Peyer's patch (tissue), 4 donors: ENCODE measurements around the gene BMP6. TPM values are rescaled to one million over a fixed set of nuclear protein-coding genes. Genes with fewer than 3 reads are reported as not detected.

ENCODE experiments used
- DNase-seq, 3 donors: peaks; one replicate each; pipeline ENCODE4 v3.0.0-alpha.2; 2017 to 2019
- H3K27ac ChIP-seq, 4 donors: fragments of 200-600 bp; sonication (generic); one replicate each; pipeline ENCODE4 v1.5.1; 2016 to 2019
- H3K27me3 ChIP-seq, 2 donors: fragments of 200-600 bp; sonication (generic); one replicate each; pipeline ENCODE4 v1.5.1; 2019
- H3K36me3 ChIP-seq, 3 donors: fragments of 200-600 bp; sonication (generic); one replicate each; pipeline ENCODE4 v1.5.1; 2016 to 2019
- H3K4me1 ChIP-seq, 4 donors: fragments of 200-600 bp; sonication (generic); one replicate each; pipeline ENCODE4 v1.5.1; 2016 to 2019
- H3K4me3 ChIP-seq, 4 donors: fragments of 200-600 bp; sonication (generic); 1 replicate in 3 of 4; 2 replicates in 1 of 4; pipeline ENCODE4 v1.5.1; 2016 to 2019; ENCODE audit warnings: mild to moderate bottlenecking in 1 of 4
- H3K9me3 ChIP-seq, 4 donors: fragments of 200-600 bp; sonication (generic); one replicate each; pipeline ENCODE4 v1.5.1; 2016 to 2019; ENCODE audit warnings: mild to moderate bottlenecking in 1 of 4
- POLR2A ChIP-seq, 2 donors: fragments of 450-650 bp; IDR thresholded peaks; one replicate each; pipeline ENCODE4 v1.5.1; 2017; ENCODE audit warnings: antibody characterized with exemption in 2 of 2, mild to moderate bottlenecking in 2 of 2, moderate library complexity in 2 of 2
- total RNA-seq, 4 donors: library from RNA; depleted of rRNA; stranded (reverse); fragments of >200 nt; gene quantifications; one replicate each; pipeline ENCODE4 v1.1.0, GENCODE V29; 2016
- TF ChIP-seq, protein P1 (sequence below), 6 experiments: fragments of 450-650 bp in 4 of 6; fragments of 200-600 bp in 2 of 6; sonication (generic) in 1 of 6; IDR thresholded peaks; one replicate each; pipeline ENCODE4 v1.5.1; 2017 to 2019; ENCODE audit warnings: antibody characterized with exemption in 6 of 6, mild to moderate bottlenecking in 3 of 6, moderate library complexity in 1 of 6

BMP6 gene
- total RNA-seq, 4 donors from 2014 or later: 0.88 to 3.6 (median 2.2) TPM

DNA sequence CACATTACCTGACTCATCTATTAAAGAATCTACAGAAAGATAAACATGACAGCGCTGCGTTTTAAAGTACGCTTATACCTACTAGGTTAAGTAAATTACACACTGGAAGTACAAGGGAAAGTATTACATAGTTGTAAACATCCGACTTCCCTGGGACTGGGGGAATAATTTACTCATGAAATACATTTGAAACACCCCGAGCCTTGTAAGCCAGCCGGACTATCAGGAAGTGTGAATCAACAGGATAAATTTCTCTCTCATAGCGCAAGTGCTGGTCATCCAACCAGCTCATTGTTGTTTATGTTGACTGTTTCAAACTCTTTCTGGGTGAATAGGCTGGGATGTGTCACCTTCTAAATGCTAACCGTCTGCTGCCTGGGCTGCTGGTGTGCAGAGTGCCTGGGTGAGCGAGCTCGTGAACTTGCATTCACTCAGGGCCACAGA lies 4.9 kb downstream of the BMP6 start:
- Histone ChIP-seq H3K4me3 (no peak overlapping the region), H3K27ac (no peak overlapping the region), H3K36me3 (no peaks in the 10 kb centered on the region), H3K4me1 (peaks cover 0 to 25% (median 20%) of the 10 kb centered on the region in 4 donors), H3K27me3 (peaks cover 0 to 21% of the 10 kb centered on the region in 2 donors), H3K9me3 (no peaks in the 10 kb centered on the region)
- TF ChIP-seq POLR2A (IDR thresholded peaks at IDR 0.05): no peak
- TF ChIP-seq, protein P1, sequence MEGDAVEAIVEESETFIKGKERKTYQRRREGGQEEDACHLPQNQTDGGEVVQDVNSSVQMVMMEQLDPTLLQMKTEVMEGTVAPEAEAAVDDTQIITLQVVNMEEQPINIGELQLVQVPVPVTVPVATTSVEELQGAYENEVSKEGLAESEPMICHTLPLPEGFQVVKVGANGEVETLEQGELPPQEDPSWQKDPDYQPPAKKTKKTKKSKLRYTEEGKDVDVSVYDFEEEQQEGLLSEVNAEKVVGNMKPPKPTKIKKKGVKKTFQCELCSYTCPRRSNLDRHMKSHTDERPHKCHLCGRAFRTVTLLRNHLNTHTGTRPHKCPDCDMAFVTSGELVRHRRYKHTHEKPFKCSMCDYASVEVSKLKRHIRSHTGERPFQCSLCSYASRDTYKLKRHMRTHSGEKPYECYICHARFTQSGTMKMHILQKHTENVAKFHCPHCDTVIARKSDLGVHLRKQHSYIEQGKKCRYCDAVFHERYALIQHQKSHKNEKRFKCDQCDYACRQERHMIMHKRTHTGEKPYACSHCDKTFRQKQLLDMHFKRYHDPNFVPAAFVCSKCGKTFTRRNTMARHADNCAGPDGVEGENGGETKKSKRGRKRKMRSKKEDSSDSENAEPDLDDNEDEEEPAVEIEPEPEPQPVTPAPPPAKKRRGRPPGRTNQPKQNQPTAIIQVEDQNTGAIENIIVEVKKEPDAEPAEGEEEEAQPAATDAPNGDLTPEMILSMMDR (IDR thresholded peaks at IDR 0.05): no peak
- DNase-seq: no peak

DNA sequence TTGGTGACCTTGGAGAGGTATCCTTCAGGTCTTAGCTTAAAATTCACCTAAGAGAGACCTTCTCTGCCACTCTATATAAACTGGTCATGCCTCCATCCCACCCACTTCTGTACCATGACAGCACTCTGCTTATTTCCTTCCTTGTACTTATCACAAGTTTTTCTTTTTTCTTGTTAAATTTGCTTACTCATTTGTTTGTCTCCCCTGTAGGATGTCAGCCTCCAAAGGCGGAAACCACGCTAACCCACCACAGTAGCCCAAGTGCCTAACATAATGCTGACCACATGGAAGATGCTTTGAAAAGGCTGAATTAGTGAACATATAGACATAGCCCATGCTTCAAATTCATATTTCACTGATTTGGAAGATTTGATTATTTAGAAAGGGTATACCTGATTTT lies 5.4 kb downstream of the BMP6 start:
- Histone ChIP-seq H3K36me3 (no peaks in the 10 kb centered on the region), H3K27me3 (peaks cover 0 to 20% of the 10 kb centered on the region in 2 donors), H3K4me3 (no peak overlapping the region), H3K4me1 (peaks cover 0 to 24% (median 17%) of the 10 kb centered on the region in 4 donors), H3K9me3 (no peaks in the 10 kb centered on the region), H3K27ac (no peak overlapping the region)
- TF ChIP-seq, protein P1 (IDR thresholded peaks at IDR 0.05): no peak
- TF ChIP-seq POLR2A (IDR thresholded peaks at IDR 0.05): no peak
- no peak for DNase-seq

DNA sequence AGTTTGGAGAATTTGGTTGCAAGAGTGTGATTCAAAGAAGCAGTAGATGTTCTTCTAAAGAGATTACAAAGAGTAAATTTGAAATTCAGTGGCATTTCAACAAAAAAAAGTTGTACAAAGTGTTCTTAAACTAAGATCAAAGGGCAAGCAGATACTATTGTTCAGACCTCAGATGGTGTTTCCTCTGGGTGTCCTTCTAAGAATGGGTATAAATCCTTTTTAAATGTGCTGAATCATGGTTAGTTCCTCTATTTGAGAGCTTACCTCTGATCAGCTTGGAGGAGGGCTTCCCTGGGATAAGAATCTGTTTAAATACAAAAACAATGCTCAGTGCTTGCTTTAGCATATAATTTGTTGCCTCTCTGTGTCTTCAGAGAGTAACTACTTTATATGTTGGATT lies 6.3 kb downstream of the BMP6 start:
- peaks cover 0 to 14% of the 10 kb centered on the region in 2 donors for H3K27me3 ChIP-seq
- no peaks in the 10 kb centered on the region for H3K36me3 ChIP-seq
- DNase-seq: no peak
- peaks cover 0 to 17% (median 11%) of the 10 kb centered on the region in 4 donors for H3K4me1 ChIP-seq
- H3K9me3 ChIP-seq: no peaks in the 10 kb centered on the region
- TF ChIP-seq POLR2A (IDR thresholded peaks at IDR 0.05): no peak
- TF ChIP-seq, protein P1 (IDR thresholded peaks at IDR 0.05): no peak
- H3K4me3 ChIP-seq: no peak overlapping the region
- H3K27ac ChIP-seq: no peak overlapping the region

DNA sequence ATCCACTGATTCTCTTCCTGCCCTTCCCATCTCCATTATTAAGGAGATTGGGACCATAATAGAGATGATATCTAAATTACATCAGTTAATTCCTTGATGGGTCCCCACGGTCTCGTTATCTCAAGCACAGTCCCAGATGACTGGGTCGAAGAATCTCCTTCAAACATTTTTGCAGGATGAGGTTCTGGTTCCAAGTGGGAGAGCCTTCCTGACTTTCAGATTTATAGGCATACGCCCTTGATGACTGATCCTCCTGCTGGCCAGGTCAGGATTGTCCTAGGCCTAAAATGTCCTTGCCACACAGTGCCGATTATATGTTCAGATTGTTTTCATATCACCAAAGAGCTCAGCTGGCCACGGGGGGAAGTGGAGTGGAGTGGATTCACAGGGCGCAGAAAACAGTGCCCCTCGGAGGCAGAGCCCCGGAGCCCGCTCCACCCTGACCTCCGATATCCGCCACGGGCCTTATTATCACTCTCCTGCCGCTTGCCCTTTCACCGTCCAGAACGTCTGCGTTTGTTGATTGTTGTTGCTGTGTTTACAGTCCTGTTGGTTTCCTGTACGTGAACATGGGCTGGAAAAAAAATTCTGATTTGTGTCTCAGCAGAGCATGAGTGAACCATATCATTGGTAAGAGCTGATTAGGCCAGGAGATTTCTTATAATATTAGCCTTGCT lies 8.9 kb downstream of the BMP6 start:
- no peaks in the 10 kb centered on the region for H3K36me3 ChIP-seq
- DNase-seq: no peak

DNA sequence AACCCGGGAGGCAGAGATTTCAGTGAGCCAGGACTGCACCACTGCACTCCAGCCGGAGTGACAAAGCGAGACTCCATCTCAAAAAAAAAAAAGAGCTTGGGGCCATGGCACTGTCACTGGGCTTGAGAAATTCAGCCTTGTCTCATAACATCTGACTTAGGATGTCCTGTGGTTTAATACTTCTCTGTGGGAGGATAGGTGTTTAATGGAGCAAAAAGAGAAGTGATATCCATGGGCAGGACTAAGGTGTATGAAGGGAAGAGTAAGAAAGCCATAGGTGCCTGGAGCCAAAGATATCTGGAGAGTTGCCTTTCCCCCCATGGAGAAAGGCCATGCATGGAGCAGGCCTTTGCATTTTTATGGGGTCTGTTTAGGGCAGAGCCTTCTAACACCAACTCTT lies 11.2 kb downstream of the BMP6 start:
- no peak for DNase-seq
- H3K9me3 ChIP-seq: no peaks in the 10 kb centered on the region
- no peak overlapping the region for H3K4me3 ChIP-seq
- TF ChIP-seq POLR2A (IDR thresholded peaks at IDR 0.05): no peak
- TF ChIP-seq, protein P1 (IDR thresholded peaks at IDR 0.05): no peak
- no peaks in the 10 kb centered on the region for H3K27me3 ChIP-seq
- H3K4me1 ChIP-seq: no peaks in the 10 kb centered on the region
- H3K27ac ChIP-seq: no peak overlapping the region
- no peaks in the 10 kb centered on the region for H3K36me3 ChIP-seq

More for the DNA sequence above, 8.9 kb downstream of the BMP6 start:
- no peak overlapping the region for H3K4me3 ChIP-seq
- no peaks in the 10 kb centered on the region for H3K9me3 ChIP-seq
- no peaks in the 10 kb centered on the region for H3K4me1 ChIP-seq
- H3K27ac ChIP-seq: no peak overlapping the region
- H3K27me3 ChIP-seq: no peaks in the 10 kb centered on the region
- TF ChIP-seq POLR2A (IDR thresholded peaks at IDR 0.05): no peak
- TF ChIP-seq, protein P1 (IDR thresholded peaks at IDR 0.05): no peak
